ENCODE data around the gene CYBA.

Gene CYBA

DNA sequence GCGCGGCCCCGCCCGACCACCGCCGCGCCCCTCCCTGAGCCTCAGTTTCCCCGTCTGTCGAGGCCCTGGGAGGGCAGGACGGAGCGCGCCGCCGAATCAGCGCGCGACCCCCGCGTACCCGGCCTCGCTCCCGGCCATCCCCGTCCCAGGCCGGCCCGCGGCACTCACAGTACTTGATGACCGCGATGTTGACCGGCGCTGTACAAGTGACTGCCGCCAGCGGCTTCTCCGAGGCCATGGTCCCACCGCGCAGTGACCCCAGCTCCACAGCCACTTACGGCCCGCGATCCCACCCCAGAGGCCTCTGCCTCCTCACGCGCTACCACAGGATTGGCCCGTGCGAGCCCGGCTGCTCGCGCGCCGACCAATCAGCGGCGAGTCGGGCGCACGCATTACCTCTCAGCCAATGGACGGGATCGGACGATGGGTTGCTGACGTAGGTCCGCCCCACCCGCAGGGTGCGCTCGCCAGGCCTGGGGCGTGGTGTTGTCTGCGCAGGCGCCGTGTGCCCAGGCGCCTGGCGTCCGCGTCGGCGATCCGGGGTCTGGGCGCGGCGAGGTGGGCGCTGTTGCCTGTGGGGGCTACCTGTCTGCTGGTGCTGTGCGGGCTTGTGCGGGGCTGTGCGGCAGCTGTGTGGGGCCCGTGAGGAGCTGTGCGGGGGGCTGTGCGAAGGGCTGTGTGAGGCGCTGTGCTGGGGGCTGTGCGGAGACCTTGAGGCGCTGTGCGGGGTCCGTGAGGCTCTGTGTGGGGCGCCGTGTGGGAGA, 12.2 kb upstream of the CYBA start, which contains the start of gene MVD:
TSS of gene MVD (minus strand) at position 249 of the 764 bp plus-strand sequence. CDS start at position 238, 11 bp downstream.
- DNase-seq (ENCODE audit: low spot score): peak; percentile 100
- TF ChIP-seq, protein P1, sequence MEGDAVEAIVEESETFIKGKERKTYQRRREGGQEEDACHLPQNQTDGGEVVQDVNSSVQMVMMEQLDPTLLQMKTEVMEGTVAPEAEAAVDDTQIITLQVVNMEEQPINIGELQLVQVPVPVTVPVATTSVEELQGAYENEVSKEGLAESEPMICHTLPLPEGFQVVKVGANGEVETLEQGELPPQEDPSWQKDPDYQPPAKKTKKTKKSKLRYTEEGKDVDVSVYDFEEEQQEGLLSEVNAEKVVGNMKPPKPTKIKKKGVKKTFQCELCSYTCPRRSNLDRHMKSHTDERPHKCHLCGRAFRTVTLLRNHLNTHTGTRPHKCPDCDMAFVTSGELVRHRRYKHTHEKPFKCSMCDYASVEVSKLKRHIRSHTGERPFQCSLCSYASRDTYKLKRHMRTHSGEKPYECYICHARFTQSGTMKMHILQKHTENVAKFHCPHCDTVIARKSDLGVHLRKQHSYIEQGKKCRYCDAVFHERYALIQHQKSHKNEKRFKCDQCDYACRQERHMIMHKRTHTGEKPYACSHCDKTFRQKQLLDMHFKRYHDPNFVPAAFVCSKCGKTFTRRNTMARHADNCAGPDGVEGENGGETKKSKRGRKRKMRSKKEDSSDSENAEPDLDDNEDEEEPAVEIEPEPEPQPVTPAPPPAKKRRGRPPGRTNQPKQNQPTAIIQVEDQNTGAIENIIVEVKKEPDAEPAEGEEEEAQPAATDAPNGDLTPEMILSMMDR (IDR thresholded peaks at IDR 0.05; ENCODE audit: extremely low read depth, insufficient read depth, missing control alignments): no peak
- in situ Hi-C loops (cut with MboI; ENCODE audit: low pct_unique_long_range_greater_than_20kb, low sequenced_read_pairs, unreplicated experiment): no loop called here

GRCh38 chr16:88662222-88662842, 11.5 kb upstream of the CYBA start:
- TF ChIP-seq, protein P1 (IDR thresholded peaks at IDR 0.05; ENCODE audit: extremely low read depth, insufficient read depth, missing control alignments): no peak
- in situ Hi-C loops (cut with MboI; ENCODE audit: low pct_unique_long_range_greater_than_20kb, low sequenced_read_pairs, unreplicated experiment): no loop called here
- peak; percentile 49 for DNase-seq (ENCODE audit: low spot score)

GRCh38 chr16:88661468-88661867, 10.6 kb upstream of the CYBA start:
- DNase-seq (ENCODE audit: low spot score): no peak
- in situ Hi-C loops (cut with MboI; ENCODE audit: low pct_unique_long_range_greater_than_20kb, low sequenced_read_pairs, unreplicated experiment): no loop called here
- TF ChIP-seq, protein P1 (IDR thresholded peaks at IDR 0.05; ENCODE audit: extremely low read depth, insufficient read depth, missing control alignments): no peak

GRCh38 chr16:88659160-88659559, 8.3 kb upstream of the CYBA start:
- in situ Hi-C loops (cut with MboI; ENCODE audit: low pct_unique_long_range_greater_than_20kb, low sequenced_read_pairs, unreplicated experiment): no loop called here
- no peak for DNase-seq (ENCODE audit: low spot score)
- TF ChIP-seq, protein P1 (IDR thresholded peaks at IDR 0.05; ENCODE audit: extremely low read depth, insufficient read depth, missing control alignments): no peak

- no peak for DNase-seq (ENCODE audit: low spot score)
- TF ChIP-seq, protein P1 (IDR thresholded peaks at IDR 0.05; ENCODE audit: extremely low read depth, insufficient read depth, missing control alignments): no peak
- in situ Hi-C loops (cut with MboI; ENCODE audit: low pct_unique_long_range_greater_than_20kb, low sequenced_read_pairs, unreplicated experiment): no loop called here
Measured at GRCh38 chr16:88658714-88659113, 7.9 kb upstream of the CYBA start.

DNA sequence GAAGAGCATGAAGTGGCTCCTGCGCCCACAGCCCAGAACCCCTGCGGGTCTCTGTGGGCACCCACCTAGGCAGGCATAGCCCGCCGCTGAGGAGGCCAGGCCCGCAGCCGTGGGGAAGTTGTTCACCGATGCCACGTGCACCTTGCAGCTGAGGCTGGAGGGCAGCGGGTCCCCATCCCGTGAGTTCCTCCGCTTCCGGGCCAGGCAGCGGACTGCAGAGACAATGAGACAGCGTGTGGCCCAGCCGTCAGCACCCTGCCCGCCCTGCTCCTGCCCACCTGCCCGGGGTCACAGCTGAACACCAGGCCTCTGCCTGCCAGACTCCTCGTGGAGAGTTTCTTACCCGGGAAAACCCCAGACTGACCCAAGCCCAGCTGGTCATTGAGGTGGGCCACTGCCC, 6.5 kb upstream of the CYBA start:
- in situ Hi-C loops (cut with MboI; ENCODE audit: low pct_unique_long_range_greater_than_20kb, low sequenced_read_pairs, unreplicated experiment): no loop called here
- no peak for DNase-seq (ENCODE audit: low spot score)
- TF ChIP-seq, protein P1 (IDR thresholded peaks at IDR 0.05; ENCODE audit: extremely low read depth, insufficient read depth, missing control alignments): no peak

Data from GM13977 (cell line).